ENCODE data around the gene HNF1B. TPM values are rescaled to one million over a fixed set of nuclear protein-coding genes. Genes with fewer than 3 reads are reported as not detected.

The HNF1B gene
- total RNA-seq, 1 experiment from 2014 or later: not detected

- peaks cover 31% of the 10 kb centered on the region for H3K27me3 ChIP-seq (ENCODE audit: insufficient read depth, low read depth)
- H3K4me2 ChIP-seq: no peak overlapping the region
- no peak overlapping the region for H2AFZ ChIP-seq
- ChIA-PET POLR2A (ENCODE audit: unreplicated experiment) (no interaction called here), CTCF (no interaction called here)
- no peak overlapping the region for H3K27ac ChIP-seq
- H3K9me2 ChIP-seq (ENCODE audit: insufficient read depth): no peaks in the 10 kb centered on the region
- no peak overlapping the region for H3K4me3 ChIP-seq
- no peaks in the 10 kb centered on the region for H3K79me2 ChIP-seq (ENCODE audit: low read depth)
- H3K36me3 ChIP-seq (ENCODE audit: low read depth): no peaks in the 10 kb centered on the region
- no TSS peak for BruUV-seq (replicated peaks)
- H3F3A ChIP-seq (ENCODE audit: insufficient read depth, low read depth): no peaks in the 10 kb centered on the region
- H3K4me1 ChIP-seq (replicated peaks; ENCODE audit: insufficient read depth): no peaks in the 10 kb centered on the region
- H4K20me1 ChIP-seq (ENCODE audit: insufficient read depth): no peaks in the 10 kb centered on the region
- intact Hi-C loops (cut with micrococcal nuclease; ENCODE audit: unreplicated experiment): no loop called here
- DNase-seq: no peak
- no peak for TF ChIP-seq EZH2 (IDR thresholded peaks at IDR 0.05; ENCODE audit: low read depth)
- no peak for TF ChIP-seq CTCF (conservative IDR thresholded peaks at IDR 0.05)
- no peaks in the 10 kb centered on the region for H3K9me3 ChIP-seq (ENCODE audit: insufficient read depth, low read depth)
Measured at GRCh38 chr17:37736428-37736827, 8.4 kb downstream of the HNF1B start.

- Histone ChIP-seq H3K9me3 (ENCODE audit: insufficient read depth, low read depth) (no peaks in the 10 kb centered on the region), H3K27ac (no peak overlapping the region), H2AFZ (no peak overlapping the region), H3K4me2 (no peak overlapping the region), H3F3A (ENCODE audit: insufficient read depth, low read depth) (no peaks in the 10 kb centered on the region), H3K27me3 (ENCODE audit: insufficient read depth, low read depth) (peaks cover 18% of the 10 kb centered on the region), H3K4me1 (replicated peaks; ENCODE audit: insufficient read depth) (no peaks in the 10 kb centered on the region), H3K4me3 (no peak overlapping the region), H3K79me2 (ENCODE audit: low read depth) (no peaks in the 10 kb centered on the region), H3K9me2 (ENCODE audit: insufficient read depth) (no peaks in the 10 kb centered on the region), H3K36me3 (ENCODE audit: low read depth) (no peaks in the 10 kb centered on the region), H4K20me1 (ENCODE audit: insufficient read depth) (no peaks in the 10 kb centered on the region)
- no TSS peak for BruUV-seq (replicated peaks)
- DNase-seq: no peak
- intact Hi-C loops (cut with micrococcal nuclease; ENCODE audit: unreplicated experiment): no loop called here
- POLR2A ChIA-PET (ENCODE audit: unreplicated experiment): interaction anchor here (0.6 kb wide), 1 partner anchor 560 kb away, joined by 9 read pairs; no protein-coding TSS in a partner anchor
- CTCF ChIA-PET: no interaction called here
- TF ChIP-seq EZH2 (IDR thresholded peaks at IDR 0.05; ENCODE audit: low read depth) (no peak), CTCF (conservative IDR thresholded peaks at IDR 0.05) (no peak)
Measured at GRCh38 chr17:37735165-37735564, 9.7 kb downstream of the HNF1B start.

GRCh38 chr17:37732316-37732715 lies 12.5 kb downstream of the HNF1B start:
- H3K4me3 ChIP-seq: no peak overlapping the region
- POLR2A ChIA-PET (ENCODE audit: unreplicated experiment): no interaction called here
- no peaks in the 10 kb centered on the region for H3K9me2 ChIP-seq (ENCODE audit: insufficient read depth)
- no peaks in the 10 kb centered on the region for H3F3A ChIP-seq (ENCODE audit: insufficient read depth, low read depth)
- no peaks in the 10 kb centered on the region for H3K79me2 ChIP-seq (ENCODE audit: low read depth)
- no peaks in the 10 kb centered on the region for H3K36me3 ChIP-seq (ENCODE audit: low read depth)
- no peaks in the 10 kb centered on the region for H3K4me1 ChIP-seq (replicated peaks; ENCODE audit: insufficient read depth)
- H3K9me3 ChIP-seq (ENCODE audit: insufficient read depth, low read depth): no peaks in the 10 kb centered on the region
- BruUV-seq (replicated peaks): no TSS peak
- H2AFZ ChIP-seq: no peak overlapping the region
- DNase-seq: no peak
- no peak overlapping the region for H3K27ac ChIP-seq
- TF ChIP-seq CTCF (conservative IDR thresholded peaks at IDR 0.05) (no peak), EZH2 (IDR thresholded peaks at IDR 0.05; ENCODE audit: low read depth) (no peak)
- intact Hi-C loops (cut with micrococcal nuclease; ENCODE audit: unreplicated experiment): no loop called here
- CTCF ChIA-PET: interaction anchor here (0.5 to 0.6 kb wide), 2 partner anchors 137 to 460 kb away, joined by 3 to 5 read pairs; no protein-coding TSS in a partner anchor
- no peaks in the 10 kb centered on the region for H3K27me3 ChIP-seq (ENCODE audit: insufficient read depth, low read depth)
- no peak overlapping the region for H3K4me2 ChIP-seq
- H4K20me1 ChIP-seq (ENCODE audit: insufficient read depth): no peaks in the 10 kb centered on the region
